DND-41 (cell line): Measurements from ENCODE around the gene STAP2.

Experiments used
- CTCF ChIP-seq: IDR thresholded peaks from 2 replicates; pipeline ENCODE4 v1.5.1; 2012; ENCODE audit warnings: borderline replicate concordance, low read length, moderate library complexity, mild to moderate bottlenecking; ENCODE audit not compliant: poor library complexity, severe bottlenecking; ENCODE audit errors: extremely low read depth
- EZH2 ChIP-seq: IDR thresholded peaks from 3 replicates; pipeline ENCODE4 v1.6.1; 2012; ENCODE audit warnings: borderline replicate concordance, low read depth, mild to moderate bottlenecking, moderate library complexity, low read length, inconsistent platforms; ENCODE audit not compliant: severe bottlenecking

- TF ChIP-seq EZH2 (no peak), CTCF (no peak)
Measured at GRCh38 chr19:4372165-4373012, 33.8 kb upstream of the STAP2 start.
